Measurements from ENCODE around the gene MAB21L4. TPM values are rescaled to one million over a fixed set of nuclear protein-coding genes. Genes with fewer than 3 reads are reported as not detected.

Gene MAB21L4
- total and polyA plus RNA-seq, 2 donors, result 1.1 to 4.9 TPM

DNA sequence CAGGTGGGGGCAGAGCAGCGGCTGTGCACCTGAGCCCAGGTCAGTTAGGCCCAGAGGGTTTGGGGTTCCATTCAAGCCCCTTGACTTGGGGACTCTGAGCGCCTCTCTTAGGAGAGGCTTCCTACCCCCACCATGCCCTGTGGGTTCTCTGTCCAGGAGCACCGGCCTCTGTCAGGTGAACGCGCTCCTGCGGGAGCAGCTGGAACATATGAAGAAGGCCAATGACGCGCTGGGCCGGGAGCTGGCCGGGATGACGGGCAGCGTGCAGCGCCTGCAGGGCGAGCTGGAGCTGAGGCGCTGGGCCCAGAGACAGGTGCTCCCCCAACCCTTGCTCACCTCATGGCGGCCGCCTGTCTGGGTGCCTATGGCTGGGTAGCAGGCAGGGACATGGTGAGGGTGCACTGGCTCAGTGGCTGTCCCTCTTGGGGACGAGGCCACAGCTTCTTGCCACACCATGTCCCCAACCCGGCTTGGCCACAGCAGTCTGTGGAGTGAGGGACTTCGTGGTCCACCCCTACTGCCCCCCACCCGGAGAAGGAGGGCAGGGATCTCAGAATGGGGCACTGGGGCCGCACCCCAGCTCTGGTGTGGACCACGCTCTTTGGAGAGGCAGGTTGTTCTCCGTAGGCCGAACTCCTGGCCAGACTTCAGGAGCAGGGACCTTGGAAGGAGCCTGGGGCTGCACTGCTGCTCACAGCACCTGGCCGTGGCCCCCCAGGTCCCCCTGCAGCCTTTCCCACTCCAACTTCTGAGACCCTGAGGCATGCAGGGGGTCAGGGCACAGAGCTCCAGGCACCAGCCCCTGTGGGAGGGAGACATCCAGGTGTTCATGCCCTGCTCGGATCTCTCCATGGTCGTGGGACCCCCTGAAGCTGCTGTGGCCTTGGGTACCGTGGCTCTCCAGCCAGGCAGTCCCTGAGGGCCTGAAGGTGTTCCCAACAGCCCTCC, 29.9 kb upstream of the MAB21L4 start:
- H3K4me3 ChIP-seq (ENCODE audit: low read length in 2 of 2), result no peak overlapping the region
- no peaks in the 10 kb centered on the region for H3K4me1 ChIP-seq (ENCODE audit: control insufficient read depth in 2 of 2, insufficient read depth in 2 of 2, low read length in 2 of 2)
- H3K36me3 ChIP-seq (ENCODE audit: control insufficient read depth in 2 of 2, insufficient read depth in 2 of 2, low read length in 1 of 2), result no peaks in the 10 kb centered on the region
- WGBS, result 93% methylated on average over 29 of the region's 29 CpGs
- no peak for DNase-seq (ENCODE audit: low read depth in 6 of 9, low spot score in 9 of 9)
- no peak overlapping the region for H3K27ac ChIP-seq (ENCODE audit: low read depth in 1 of 2, low read length in 1 of 2)
- no peaks in the 10 kb centered on the region for H3K27me3 ChIP-seq (ENCODE audit: control insufficient read depth in 2 of 2, insufficient read depth in 1 of 2, low read length in 1 of 2)
- H3K9me3 ChIP-seq (ENCODE audit: control insufficient read depth in 2 of 2, insufficient read depth in 1 of 2, low read length in 1 of 2), result no peaks in the 10 kb centered on the region

DNA sequence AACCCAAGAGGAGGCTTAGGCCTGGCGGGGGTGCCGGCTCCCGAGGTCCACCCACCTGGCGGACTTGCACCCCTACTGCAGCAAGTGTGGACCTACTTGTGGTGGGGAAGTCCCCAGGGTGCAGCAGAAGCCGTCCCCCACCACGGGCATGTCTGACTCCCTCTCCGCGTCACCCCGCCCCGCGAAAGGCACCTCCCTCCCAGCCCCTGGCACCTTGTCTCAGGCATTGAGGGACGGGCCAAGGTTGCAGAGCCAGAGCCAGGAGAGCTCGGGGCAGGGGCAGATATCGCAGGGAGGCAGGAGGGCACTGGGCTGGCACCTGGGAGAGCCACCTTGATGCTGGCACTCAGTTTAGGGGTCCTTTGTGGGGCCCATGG, 29.2 kb upstream of the MAB21L4 start:
- Histone ChIP-seq H3K9me3 (ENCODE audit: control insufficient read depth in 2 of 2, insufficient read depth in 1 of 2, low read length in 1 of 2) (no peaks in the 10 kb centered on the region), H3K36me3 (ENCODE audit: control insufficient read depth in 2 of 2, insufficient read depth in 2 of 2, low read length in 1 of 2) (no peaks in the 10 kb centered on the region), H3K27ac (ENCODE audit: low read depth in 1 of 2, low read length in 1 of 2) (no peak overlapping the region), H3K4me3 (ENCODE audit: low read length in 2 of 2) (no peak overlapping the region), H3K27me3 (ENCODE audit: control insufficient read depth in 2 of 2, insufficient read depth in 1 of 2, low read length in 1 of 2) (no peaks in the 10 kb centered on the region), H3K4me1 (ENCODE audit: control insufficient read depth in 2 of 2, insufficient read depth in 2 of 2, low read length in 2 of 2) (no peaks in the 10 kb centered on the region)
- DNase-seq (ENCODE audit: low read depth in 6 of 9, low spot score in 9 of 9), result no peak
- WGBS, result 90% methylated on average over 14 of the region's 14 CpGs

- DNase-seq (ENCODE audit: low read depth in 6 of 9, low spot score in 9 of 9), result no peak
- WGBS, result 85% methylated on average over 15 of the region's 15 CpGs
These were observed 27.1 kb upstream of the MAB21L4 start for GRCh38 chr2:240922982-240923537.

DNA sequence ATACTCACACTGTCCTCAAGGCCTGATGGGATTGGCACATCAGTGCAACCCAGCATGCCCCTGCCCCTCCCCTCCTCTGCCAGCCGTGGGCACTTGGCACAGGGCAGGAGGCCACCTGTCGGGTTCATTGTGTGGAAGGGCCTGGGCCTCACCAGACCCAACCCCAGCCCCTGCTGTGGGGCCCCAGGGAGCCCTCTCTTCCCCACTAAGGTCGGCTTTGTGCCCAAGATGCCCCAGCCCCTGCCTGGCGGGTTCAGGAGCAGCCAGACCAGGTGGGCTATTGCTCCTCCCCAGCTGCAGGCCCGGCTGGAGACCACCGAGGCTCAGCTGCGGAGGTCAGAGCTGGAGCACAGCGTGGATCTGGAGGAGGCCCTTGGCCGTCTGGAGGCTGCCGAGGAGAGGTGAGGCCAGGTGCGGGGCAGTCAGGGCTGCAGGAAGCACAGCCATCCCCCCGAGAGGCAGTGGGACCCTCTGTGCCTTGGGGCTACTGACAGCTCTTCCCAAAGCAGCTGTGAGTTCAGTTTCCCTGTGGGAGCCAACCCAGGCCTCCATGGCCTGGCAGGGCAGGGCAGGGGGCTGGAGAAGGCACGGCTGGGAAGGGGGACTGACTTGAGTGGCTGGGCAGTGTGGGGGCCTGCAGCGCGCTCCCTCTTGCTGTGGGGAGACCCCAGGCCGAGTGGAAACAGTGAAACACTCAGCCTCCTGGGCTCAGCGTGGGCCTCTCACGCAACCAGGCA, 26.5 kb upstream of the MAB21L4 start:
- Histone ChIP-seq H3K4me1 (ENCODE audit: control insufficient read depth in 2 of 2, insufficient read depth in 2 of 2, low read length in 2 of 2) (no peaks in the 10 kb centered on the region), H3K27ac (ENCODE audit: low read depth in 1 of 2, low read length in 1 of 2) (no peak overlapping the region), H3K27me3 (ENCODE audit: control insufficient read depth in 2 of 2, insufficient read depth in 1 of 2, low read length in 1 of 2) (peaks cover 0 to 8% of the 10 kb centered on the region in 2 donors), H3K9me3 (ENCODE audit: control insufficient read depth in 2 of 2, insufficient read depth in 1 of 2, low read length in 1 of 2) (no peaks in the 10 kb centered on the region), H3K36me3 (ENCODE audit: control insufficient read depth in 2 of 2, insufficient read depth in 2 of 2, low read length in 1 of 2) (no peaks in the 10 kb centered on the region), H3K4me3 (ENCODE audit: low read length in 2 of 2) (no peak overlapping the region)
- WGBS, result 91% methylated on average over 18 of the region's 18 CpGs
- DNase-seq (ENCODE audit: low read depth in 6 of 9, low spot score in 9 of 9), result no peak

More at GRCh38 chr2:240922982-240923537, 27.1 kb upstream of the MAB21L4 start:
- H3K4me3 ChIP-seq (ENCODE audit: low read length in 2 of 2), result no peak overlapping the region
- no peaks in the 10 kb centered on the region for H3K4me1 ChIP-seq (ENCODE audit: control insufficient read depth in 2 of 2, insufficient read depth in 2 of 2, low read length in 2 of 2)
- H3K27ac ChIP-seq (ENCODE audit: low read depth in 1 of 2, low read length in 1 of 2), result no peak overlapping the region
- no peaks in the 10 kb centered on the region for H3K9me3 ChIP-seq (ENCODE audit: control insufficient read depth in 2 of 2, insufficient read depth in 1 of 2, low read length in 1 of 2)
- H3K36me3 ChIP-seq (ENCODE audit: control insufficient read depth in 2 of 2, insufficient read depth in 2 of 2, low read length in 1 of 2), result no peaks in the 10 kb centered on the region
- peaks cover 0 to 2% of the 10 kb centered on the region in 2 donors for H3K27me3 ChIP-seq (ENCODE audit: control insufficient read depth in 2 of 2, insufficient read depth in 1 of 2, low read length in 1 of 2)

- Histone ChIP-seq H3K27ac (ENCODE audit: low read depth in 1 of 2, low read length in 1 of 2) (no peak overlapping the region), H3K9me3 (ENCODE audit: control insufficient read depth in 2 of 2, insufficient read depth in 1 of 2, low read length in 1 of 2) (no peaks in the 10 kb centered on the region), H3K27me3 (ENCODE audit: control insufficient read depth in 2 of 2, insufficient read depth in 1 of 2, low read length in 1 of 2) (peaks cover 2 to 13% of the 10 kb centered on the region in 2 donors), H3K4me1 (ENCODE audit: control insufficient read depth in 2 of 2, insufficient read depth in 2 of 2, low read length in 2 of 2) (no peaks in the 10 kb centered on the region), H3K4me3 (ENCODE audit: low read length in 2 of 2) (no peak overlapping the region), H3K36me3 (ENCODE audit: control insufficient read depth in 2 of 2, insufficient read depth in 2 of 2, low read length in 1 of 2) (no peaks in the 10 kb centered on the region)
- no peak for DNase-seq (ENCODE audit: low read depth in 6 of 9, low spot score in 9 of 9)
- 85% methylated on average over 1 of the region's 1 CpG for WGBS
These were observed 26.0 kb upstream of the MAB21L4 start for GRCh38 chr2:240921995-240922244.

DNA sequence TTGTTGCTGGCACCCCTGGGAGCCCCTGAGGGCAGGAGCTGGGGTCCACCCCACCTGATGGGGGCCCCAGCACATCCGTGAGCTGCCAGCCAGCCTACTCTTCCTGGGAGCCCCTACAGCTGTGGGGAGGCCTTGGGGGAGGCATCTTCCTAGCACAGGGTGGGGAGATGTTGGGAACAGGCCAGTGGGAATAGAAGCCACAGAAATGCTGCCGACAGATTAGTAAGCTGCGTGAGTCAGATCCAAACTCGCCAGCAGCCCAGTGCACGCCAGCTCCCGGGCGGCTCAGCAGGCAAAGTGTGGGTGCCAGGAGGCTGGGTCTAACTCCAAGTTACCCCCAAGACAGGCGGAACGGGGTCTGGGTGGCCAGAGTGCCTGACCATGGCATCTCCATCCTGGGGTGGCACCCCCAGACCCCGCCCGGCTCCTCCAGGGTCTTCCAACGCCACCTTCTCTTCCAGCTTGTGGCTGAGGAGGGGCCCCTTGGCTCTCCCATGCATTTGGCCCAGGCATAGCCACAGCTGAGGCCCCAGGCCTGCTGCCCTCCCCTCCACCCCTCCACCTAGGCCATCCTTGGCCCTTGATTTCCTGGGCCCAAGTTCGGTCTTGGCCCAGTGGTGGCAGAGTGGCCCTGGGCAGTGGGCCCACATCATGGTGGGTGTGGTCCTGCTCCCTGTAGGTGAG, 25.5 kb upstream of the MAB21L4 start:
- no peak for DNase-seq (ENCODE audit: low read depth in 6 of 9, low spot score in 9 of 9)
- no peak overlapping the region for H3K27ac ChIP-seq (ENCODE audit: low read depth in 1 of 2, low read length in 1 of 2)
- no peaks in the 10 kb centered on the region for H3K9me3 ChIP-seq (ENCODE audit: control insufficient read depth in 2 of 2, insufficient read depth in 1 of 2, low read length in 1 of 2)
- no peaks in the 10 kb centered on the region for H3K4me1 ChIP-seq (ENCODE audit: control insufficient read depth in 2 of 2, insufficient read depth in 2 of 2, low read length in 2 of 2)
- no peak overlapping the region for H3K4me3 ChIP-seq (ENCODE audit: low read length in 2 of 2)
- 95% methylated on average over 13 of the region's 13 CpGs for WGBS
- H3K36me3 ChIP-seq (ENCODE audit: control insufficient read depth in 2 of 2, insufficient read depth in 2 of 2, low read length in 1 of 2), result no peaks in the 10 kb centered on the region
- H3K27me3 ChIP-seq (ENCODE audit: control insufficient read depth in 2 of 2, insufficient read depth in 1 of 2, low read length in 1 of 2), result peaks cover 7 to 18% of the 10 kb centered on the region in 2 donors

DNA sequence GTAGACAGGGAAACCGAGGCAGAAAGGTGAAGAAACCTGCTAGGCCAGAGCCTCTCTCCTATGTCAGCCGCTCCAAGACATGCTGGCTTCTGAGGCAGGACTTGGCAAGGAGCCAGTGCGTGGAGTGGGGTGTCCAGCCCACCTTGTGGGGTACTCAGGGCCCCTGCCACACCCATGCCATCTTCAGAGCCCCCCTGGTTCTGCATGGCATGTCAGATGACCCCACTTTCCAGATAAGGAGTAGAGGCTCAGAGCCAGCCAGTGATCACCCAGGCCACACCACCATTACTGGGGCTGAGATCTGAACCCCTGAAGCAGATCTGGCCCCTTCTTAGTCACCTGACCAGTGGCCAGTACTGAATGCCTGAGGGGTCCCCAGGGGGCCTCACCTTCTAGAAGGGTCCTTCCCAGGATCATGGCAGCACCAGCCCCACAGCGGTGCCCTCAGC, 24.9 kb upstream of the MAB21L4 start:
- no peaks in the 10 kb centered on the region for H3K36me3 ChIP-seq (ENCODE audit: control insufficient read depth in 2 of 2, insufficient read depth in 2 of 2, low read length in 1 of 2)
- 96% methylated on average over 4 of the region's 4 CpGs for WGBS
- peaks cover 0 to 2% of the 10 kb centered on the region in 2 donors for H3K4me1 ChIP-seq (ENCODE audit: control insufficient read depth in 2 of 2, insufficient read depth in 2 of 2, low read length in 2 of 2)
- H3K4me3 ChIP-seq (ENCODE audit: low read length in 2 of 2), result no peak overlapping the region
- no peak overlapping the region for H3K27ac ChIP-seq (ENCODE audit: low read depth in 1 of 2, low read length in 1 of 2)
- no peaks in the 10 kb centered on the region for H3K9me3 ChIP-seq (ENCODE audit: control insufficient read depth in 2 of 2, insufficient read depth in 1 of 2, low read length in 1 of 2)
- no peak for DNase-seq (ENCODE audit: low read depth in 6 of 9, low spot score in 9 of 9)
- peaks cover 12 to 22% of the 10 kb centered on the region in 2 donors for H3K27me3 ChIP-seq (ENCODE audit: control insufficient read depth in 2 of 2, insufficient read depth in 1 of 2, low read length in 1 of 2)

- 95% methylated on average over 31 of the region's 31 CpGs for WGBS
- H3K4me3 ChIP-seq (ENCODE audit: low read length in 2 of 2), result no peak overlapping the region
These were observed 24.1 kb upstream of the MAB21L4 start for GRCh38 chr2:240919786-240920782.

More at GRCh38 chr2:240919786-240920782, 24.1 kb upstream of the MAB21L4 start:
- no peak for DNase-seq (ENCODE audit: low read depth in 6 of 9, low spot score in 9 of 9)
- H3K27ac ChIP-seq (ENCODE audit: low read depth in 1 of 2, low read length in 1 of 2), result no peak overlapping the region
- no peaks in the 10 kb centered on the region for H3K36me3 ChIP-seq (ENCODE audit: control insufficient read depth in 2 of 2, insufficient read depth in 2 of 2, low read length in 1 of 2)
- H3K4me1 ChIP-seq (ENCODE audit: control insufficient read depth in 2 of 2, insufficient read depth in 2 of 2, low read length in 2 of 2), result peaks cover 0 to 4% of the 10 kb centered on the region in 2 donors
- no peaks in the 10 kb centered on the region for H3K9me3 ChIP-seq (ENCODE audit: control insufficient read depth in 2 of 2, insufficient read depth in 1 of 2, low read length in 1 of 2)
- peaks cover 14 to 30% of the 10 kb centered on the region in 2 donors for H3K27me3 ChIP-seq (ENCODE audit: control insufficient read depth in 2 of 2, insufficient read depth in 1 of 2, low read length in 1 of 2)

Measured in thymus (tissue), 11 donors.